CD4-positive, alpha-beta T cell treated with Interleukin-1 beta for 1 hour (primary cell): ENCODE data around the gene ZFP82.

ENCODE experiments used
- DNase-seq, 2 donors: peaks; one replicate each; pipeline ENCODE4 v3.0.0-alpha.2; 2020 to 2022

ZFP82 gene

GRCh38 chr19:36371886-36372285, 46.6 kb downstream of the ZFP82 start:
- DNase-seq = no peak

- DNase-seq = no peak
Observed at GRCh38 chr19:36363845-36364244, 54.6 kb downstream of the ZFP82 start.
